ENCODE measurements around the gene ZBTB42. TPM values are rescaled to one million over a fixed set of nuclear protein-coding genes. Genes with fewer than 3 reads are reported as not detected.

Gene ZBTB42
- total RNA-seq, 1 donor from 2014 or later, result 5.7 TPM

DNA sequence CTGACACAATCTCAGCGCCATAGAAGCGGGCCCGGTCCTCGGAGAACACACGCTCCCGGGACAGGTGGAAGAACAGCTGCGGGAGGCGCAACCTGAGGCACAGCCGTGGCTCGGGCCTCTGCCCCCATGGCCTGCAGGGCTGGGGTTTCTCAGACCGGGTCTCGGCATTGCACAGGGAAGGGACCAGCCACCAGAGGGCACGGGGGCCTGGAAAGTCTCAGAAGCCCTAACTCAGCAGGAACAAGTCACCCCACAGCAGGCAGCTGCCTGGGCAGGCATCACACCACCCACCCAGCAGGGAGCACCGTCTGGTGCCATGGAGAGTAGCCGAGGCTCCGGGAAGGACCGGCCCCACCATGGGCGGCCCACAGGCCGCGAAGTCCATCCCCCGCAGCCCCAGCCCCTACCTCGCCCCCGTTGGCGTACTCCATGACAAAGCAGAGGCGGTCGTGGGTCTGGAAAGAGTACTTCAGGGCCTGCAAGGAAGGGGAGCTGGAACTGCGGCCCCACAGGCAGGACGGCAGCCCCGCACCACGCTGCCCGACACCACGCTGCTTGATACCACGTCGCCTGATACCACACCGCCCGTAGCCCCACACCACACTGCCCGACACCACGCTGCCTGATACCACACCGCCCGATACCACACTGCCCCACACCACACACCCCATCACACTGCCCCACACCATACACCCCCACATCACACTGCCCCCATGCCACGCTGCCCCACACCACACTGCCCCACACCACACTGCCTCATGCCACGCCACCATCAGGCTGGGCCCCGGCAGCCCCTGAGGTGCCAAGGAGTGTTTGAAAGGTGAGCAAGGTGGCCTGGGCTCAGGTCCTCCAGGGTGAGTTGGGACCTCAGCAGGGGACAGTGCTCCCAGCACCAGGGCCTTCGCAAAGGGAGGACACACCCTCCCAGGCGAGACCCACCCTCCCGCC lies 27.1 kb upstream of the ZBTB42 start:
- Histone ChIP-seq H3K36me3 (peaks cover 67% of the 10 kb centered on the region), H3K4me1 (peaks cover 6% of the 10 kb centered on the region), H3K4me3 (no peak overlapping the region), H3K27ac (replicated peaks) (no peak overlapping the region), H3K27me3 (ENCODE audit: low read depth) (no peaks in the 10 kb centered on the region), H3K9me3 (replicated peaks) (peaks cover 7% of the 10 kb centered on the region)
- intact Hi-C loops (cut with micrococcal nuclease), result no loop called here
- DNase-seq, result no peak
- TF ChIP-seq, protein P1, sequence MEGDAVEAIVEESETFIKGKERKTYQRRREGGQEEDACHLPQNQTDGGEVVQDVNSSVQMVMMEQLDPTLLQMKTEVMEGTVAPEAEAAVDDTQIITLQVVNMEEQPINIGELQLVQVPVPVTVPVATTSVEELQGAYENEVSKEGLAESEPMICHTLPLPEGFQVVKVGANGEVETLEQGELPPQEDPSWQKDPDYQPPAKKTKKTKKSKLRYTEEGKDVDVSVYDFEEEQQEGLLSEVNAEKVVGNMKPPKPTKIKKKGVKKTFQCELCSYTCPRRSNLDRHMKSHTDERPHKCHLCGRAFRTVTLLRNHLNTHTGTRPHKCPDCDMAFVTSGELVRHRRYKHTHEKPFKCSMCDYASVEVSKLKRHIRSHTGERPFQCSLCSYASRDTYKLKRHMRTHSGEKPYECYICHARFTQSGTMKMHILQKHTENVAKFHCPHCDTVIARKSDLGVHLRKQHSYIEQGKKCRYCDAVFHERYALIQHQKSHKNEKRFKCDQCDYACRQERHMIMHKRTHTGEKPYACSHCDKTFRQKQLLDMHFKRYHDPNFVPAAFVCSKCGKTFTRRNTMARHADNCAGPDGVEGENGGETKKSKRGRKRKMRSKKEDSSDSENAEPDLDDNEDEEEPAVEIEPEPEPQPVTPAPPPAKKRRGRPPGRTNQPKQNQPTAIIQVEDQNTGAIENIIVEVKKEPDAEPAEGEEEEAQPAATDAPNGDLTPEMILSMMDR (IDR thresholded peaks at IDR 0.05; ENCODE audit: borderline replicate concordance), result no peak

DNA sequence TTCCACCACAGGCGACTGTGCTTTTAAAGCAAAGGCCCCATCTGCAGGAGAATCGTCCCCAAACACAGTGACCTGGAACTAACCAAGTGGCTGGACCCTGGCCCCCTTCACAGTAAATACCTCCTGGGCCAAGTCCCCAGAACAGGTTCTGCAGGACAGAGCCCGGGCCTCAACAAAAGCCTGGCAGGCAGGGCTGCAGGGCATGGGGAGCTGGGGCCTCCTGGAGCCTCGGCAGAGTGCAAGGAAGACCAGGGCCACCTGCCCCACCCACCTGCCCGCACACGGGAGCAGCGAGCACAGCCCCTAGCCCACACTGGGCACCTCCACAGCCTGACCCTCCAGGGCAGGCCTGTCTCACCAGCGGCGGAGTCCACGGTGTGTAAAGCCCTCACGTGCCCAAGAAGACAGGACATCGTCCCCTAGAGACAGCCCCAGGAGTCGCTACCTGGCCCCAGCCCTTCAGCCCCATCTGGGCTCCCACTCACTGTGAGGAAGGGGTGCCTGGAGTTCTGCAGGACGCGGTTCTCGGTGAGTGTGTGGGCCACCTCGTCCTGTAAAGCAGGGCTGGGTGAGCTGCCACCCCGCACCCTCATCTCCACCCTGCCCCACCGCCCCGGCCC lies 26.3 kb upstream of the ZBTB42 start:
- peaks cover 7% of the 10 kb centered on the region for H3K9me3 ChIP-seq (replicated peaks)
- TF ChIP-seq, protein P1 (IDR thresholded peaks at IDR 0.05; ENCODE audit: borderline replicate concordance), result no peak
- H3K27ac ChIP-seq (replicated peaks), result no peak overlapping the region
- intact Hi-C loops (cut with micrococcal nuclease), result no loop called here
- no peak for DNase-seq
- H3K27me3 ChIP-seq (ENCODE audit: low read depth), result no peaks in the 10 kb centered on the region
- peaks cover 75% of the 10 kb centered on the region for H3K36me3 ChIP-seq
- H3K4me1 ChIP-seq, result no peaks in the 10 kb centered on the region
- H3K4me3 ChIP-seq, result no peak overlapping the region

DNA sequence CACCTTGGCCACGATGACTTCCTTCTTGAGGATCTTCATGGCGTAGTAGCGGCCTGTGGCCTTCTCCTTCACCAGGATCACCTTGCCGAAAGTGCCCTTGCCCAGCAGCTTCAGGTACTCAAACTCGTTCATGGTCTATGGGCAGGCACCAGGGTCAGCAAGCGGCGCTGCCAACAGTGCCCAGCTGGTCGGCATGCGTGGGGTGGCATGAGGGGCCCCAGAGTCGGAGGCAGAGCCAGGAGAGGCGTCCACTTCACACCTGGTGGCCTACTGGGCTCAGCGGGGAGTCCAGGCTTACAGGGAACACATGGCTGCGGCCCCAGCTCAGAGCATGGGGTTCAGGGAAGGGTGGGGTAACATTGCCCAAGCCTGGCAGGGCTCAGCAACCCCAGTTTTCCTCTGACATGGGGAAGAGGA lies 25.8 kb upstream of the ZBTB42 start:
- TF ChIP-seq, protein P1 (IDR thresholded peaks at IDR 0.05; ENCODE audit: borderline replicate concordance), result no peak
- Histone ChIP-seq H3K36me3 (peaks cover 74% of the 10 kb centered on the region), H3K4me3 (no peak overlapping the region), H3K4me1 (no peaks in the 10 kb centered on the region), H3K27me3 (ENCODE audit: low read depth) (no peaks in the 10 kb centered on the region), H3K9me3 (replicated peaks) (peaks cover 7% of the 10 kb centered on the region), H3K27ac (replicated peaks) (no peak overlapping the region)
- no peak for DNase-seq
- intact Hi-C loops (cut with micrococcal nuclease), result no loop called here

DNA sequence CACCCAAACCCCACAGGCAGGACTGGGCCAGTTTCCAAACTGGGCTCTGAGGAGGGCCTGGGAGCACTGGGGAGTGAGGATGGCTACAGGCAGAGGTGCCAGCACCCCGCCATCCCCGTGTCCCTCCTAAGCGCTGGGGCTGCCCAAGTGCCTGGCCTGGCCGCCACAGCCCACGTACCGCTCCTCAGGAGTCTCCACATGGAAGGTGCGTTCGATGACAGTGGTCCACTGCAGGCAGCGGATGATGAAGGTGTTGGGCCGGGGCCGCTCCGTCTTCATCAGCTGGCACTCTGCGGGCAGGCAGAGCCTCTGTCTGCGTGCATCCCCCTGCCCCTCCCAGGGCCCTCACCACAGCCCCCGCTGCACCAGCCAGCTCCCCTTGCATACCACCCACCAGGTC lies 24.4 kb upstream of the ZBTB42 start:
- Histone ChIP-seq H3K27me3 (ENCODE audit: low read depth) (no peaks in the 10 kb centered on the region), H3K4me1 (no peaks in the 10 kb centered on the region), H3K4me3 (no peak overlapping the region), H3K27ac (replicated peaks) (no peak overlapping the region), H3K36me3 (peaks cover 68% of the 10 kb centered on the region), H3K9me3 (replicated peaks) (no peaks in the 10 kb centered on the region)
- TF ChIP-seq, protein P1 (IDR thresholded peaks at IDR 0.05; ENCODE audit: borderline replicate concordance), result no peak
- intact Hi-C loops (cut with micrococcal nuclease), result no loop called here
- DNase-seq, result no peak

DNA sequence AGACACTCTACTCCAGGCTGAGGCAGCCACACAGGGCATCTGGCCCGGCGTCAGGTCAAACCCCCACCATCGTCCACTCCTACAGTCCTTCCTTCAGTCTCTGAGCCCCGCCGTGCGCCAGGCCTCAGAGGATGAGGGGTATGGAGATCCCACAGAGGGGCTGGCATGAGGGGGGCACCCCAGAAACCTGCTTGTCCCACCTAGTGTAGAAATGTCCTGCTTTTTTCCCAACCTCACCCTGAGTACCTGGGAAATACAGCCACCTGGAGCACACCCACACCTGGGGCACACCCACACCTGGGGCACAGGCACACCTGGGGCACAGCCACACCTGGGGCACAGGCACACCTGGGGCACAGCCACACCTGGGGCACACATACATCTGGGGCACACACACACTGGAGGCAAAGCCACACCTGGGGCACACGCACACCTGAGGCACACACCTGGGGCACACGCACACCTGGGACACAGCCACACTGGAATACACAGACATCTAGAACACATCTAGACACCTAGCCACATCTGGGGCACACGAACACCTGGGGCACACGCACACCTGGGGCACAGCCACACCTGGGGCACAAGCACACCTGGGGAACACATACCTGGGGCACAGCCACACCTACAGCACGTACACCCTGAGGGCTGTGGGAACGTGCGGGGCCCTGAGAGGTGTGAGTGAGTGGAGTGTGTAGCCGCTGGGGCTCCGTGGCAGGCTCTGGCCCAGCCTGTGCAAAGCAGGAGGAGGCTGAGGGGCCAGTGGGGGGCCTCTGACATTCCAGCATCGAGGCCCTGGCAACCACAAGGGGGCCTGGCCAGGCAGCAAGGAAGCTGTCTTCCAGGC lies 23.7 kb upstream of the ZBTB42 start:
- intact Hi-C loops (cut with micrococcal nuclease), result no loop called here
- TF ChIP-seq, protein P1 (IDR thresholded peaks at IDR 0.05; ENCODE audit: borderline replicate concordance), result no peak
- Histone ChIP-seq H3K27me3 (ENCODE audit: low read depth) (no peaks in the 10 kb centered on the region), H3K4me3 (no peak overlapping the region), H3K9me3 (replicated peaks) (no peaks in the 10 kb centered on the region), H3K36me3 (peaks cover 61% of the 10 kb centered on the region), H3K27ac (replicated peaks) (no peak overlapping the region), H3K4me1 (no peaks in the 10 kb centered on the region)
- DNase-seq, result no peak
